ENCODE results near the gene GSPT1. TPM values are rescaled to one million over a fixed set of nuclear protein-coding genes. Genes with fewer than 3 reads are reported as not detected.
"Not testable (repeated sequence)": the region's sequence is repeated elsewhere in the genome, so short reads cannot be mapped to it uniquely, and the experiment has no call there.

GSPT1 gene
- 114 TPM in 2 replicates for total RNA-seq (2014; rRNA removed; shearing (Covaris generic))

DNA sequence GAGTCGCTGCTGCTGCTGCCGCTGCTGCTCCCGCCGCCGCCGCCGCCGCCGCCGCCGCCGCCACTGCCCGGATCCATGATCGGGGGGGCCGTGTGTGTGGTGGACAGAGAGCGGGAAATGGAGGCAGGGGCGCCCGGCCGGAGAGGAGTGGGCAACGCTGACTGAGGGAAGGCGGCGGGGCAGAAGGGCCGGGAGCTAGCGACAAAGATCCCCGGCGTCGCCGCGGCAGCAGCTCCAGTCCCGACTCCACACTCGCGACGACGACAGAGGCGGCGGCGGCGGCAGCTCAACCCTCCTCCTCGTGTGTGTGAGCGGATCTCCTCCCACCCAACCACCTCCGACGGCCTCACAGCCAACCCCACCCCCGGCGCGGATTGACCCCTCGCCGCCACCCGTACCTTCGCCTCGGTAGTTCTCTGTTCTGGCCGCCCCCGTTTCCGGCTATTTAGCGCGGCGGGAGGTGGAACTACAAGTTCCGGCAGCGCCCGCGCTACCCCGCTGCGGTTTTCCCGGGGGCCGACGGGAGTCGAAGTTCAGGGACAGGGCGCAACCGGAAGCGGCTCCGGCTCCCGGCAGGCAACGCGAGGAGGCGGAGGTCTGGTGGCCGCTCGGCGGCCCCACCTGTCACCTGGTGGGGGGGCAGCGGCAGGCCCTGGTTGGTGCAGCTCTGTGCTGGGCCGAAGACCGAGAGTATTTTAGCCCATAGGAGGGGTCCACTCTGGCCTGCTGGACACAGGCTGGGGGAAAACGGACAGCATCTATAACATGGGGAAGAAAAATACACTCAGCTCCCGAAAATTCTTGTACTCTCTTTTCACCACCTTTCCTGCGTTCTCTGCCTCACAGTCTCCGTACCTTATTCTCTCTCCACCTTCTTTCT, at the start of gene GSPT1:
TSS of gene GSPT1 (minus strand) at position 313 of the 880 bp plus-strand sequence. CDS start at position 77, 236 bp downstream.
- DNase-seq (ENCODE audit: low read depth) = peak; percentile 98

DNA sequence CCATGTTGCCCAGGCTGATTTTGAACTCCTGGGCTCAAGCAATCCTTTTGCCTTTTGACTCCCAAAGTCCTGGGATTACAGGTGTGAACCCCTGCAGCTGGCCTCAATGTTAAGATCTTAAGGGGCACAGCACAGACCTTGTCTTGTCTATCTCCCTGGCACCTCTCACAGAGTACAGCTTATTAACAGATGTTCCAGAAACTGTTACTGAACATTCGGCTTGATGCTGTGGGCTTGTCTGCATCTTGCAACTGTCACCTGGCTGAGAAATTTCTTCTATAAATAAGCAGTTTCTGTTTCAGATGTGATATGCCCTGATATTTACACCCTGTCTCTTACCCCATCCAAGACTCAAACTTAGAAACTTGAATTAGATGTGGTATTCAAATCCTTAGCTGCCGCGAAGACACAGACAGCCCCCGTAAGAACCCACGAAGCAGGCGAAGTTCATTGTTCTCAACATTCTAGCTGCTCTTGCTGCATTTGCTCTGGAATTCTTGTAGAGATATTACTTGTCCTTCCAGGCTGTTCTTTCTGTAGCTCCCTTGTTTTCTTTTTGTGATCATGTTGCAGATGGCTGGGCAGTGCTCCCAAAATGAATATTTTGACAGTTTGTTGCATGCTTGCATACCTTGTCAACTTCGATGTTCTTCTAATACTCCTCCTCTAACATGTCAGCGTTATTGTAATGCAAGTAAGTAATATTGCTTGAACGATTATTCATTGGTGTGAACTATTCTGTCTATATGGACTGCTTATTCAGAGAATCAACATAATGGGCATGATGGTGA, 49.2 kb upstream of the GSPT1 start, which contains the start of gene TNFRSF17:
TSS of gene TNFRSF17 (plus strand) at position 450 of the 791 bp plus-strand sequence. CDS start at position 565, 115 bp downstream.
- DNase-seq (ENCODE audit: low read depth) = no peak

DNA sequence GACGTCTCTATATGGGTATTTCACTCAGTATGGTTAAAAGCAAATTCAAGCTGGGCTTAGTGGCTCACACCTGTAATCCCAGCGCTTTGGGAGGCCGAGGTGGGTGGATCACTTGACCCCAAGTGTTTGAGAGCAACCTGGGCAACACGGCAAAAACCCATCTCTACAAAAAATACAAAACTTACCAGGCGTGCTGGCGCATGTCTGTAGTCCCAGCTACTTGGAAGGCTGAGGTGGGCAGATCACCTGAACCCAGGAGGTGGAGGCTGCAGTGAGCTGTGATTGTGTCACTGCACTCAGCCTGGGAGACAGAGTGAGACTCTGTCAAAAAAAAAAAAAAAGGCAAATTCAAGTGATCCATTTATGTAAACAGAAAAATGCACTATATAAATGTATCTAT, 48.0 kb upstream of the GSPT1 start:
- no peak for DNase-seq (ENCODE audit: low read depth)

DNA sequence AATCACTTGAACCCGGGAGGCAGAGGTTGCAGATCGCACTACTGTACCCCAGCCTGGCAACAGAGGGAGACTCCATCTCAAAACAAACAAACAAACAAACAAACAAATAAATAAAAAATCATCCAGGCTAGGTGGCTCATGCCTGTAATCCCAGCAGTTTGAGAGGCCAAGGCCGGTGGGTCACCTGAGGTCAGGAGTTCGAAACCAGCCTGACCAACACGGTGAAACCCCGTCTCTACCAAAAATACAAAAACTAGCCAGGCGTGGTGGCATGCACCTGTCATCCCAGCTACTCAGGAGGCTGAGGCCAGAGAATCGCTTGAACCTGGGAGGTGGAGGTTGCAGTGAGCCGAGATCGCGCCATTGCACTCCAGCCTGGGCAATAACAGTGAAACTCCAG, 47.2 kb upstream of the GSPT1 start:
- DNase-seq (ENCODE audit: low read depth) = not testable (repeated sequence)

DNA sequence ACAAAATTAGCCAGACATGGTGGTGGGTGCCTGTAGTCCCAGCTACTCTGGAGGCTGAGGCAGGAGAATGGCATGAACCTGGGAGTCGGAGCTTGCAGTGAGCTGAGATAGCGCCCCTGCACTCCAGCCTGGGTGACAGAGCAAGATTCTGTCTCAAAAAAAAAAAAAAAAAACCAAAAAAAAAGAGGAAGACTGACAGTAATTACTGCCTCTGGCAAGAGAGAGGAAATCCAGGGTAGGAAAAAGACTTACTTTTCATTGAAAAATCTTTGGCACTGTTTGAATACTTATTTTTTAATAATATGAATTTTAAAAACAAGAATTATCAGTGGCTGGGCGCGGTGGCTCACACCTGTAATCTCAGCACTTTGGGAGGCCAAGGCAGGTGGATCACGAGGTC, 46.7 kb upstream of the GSPT1 start:
- not testable (repeated sequence) for DNase-seq (ENCODE audit: low read depth)

DNA sequence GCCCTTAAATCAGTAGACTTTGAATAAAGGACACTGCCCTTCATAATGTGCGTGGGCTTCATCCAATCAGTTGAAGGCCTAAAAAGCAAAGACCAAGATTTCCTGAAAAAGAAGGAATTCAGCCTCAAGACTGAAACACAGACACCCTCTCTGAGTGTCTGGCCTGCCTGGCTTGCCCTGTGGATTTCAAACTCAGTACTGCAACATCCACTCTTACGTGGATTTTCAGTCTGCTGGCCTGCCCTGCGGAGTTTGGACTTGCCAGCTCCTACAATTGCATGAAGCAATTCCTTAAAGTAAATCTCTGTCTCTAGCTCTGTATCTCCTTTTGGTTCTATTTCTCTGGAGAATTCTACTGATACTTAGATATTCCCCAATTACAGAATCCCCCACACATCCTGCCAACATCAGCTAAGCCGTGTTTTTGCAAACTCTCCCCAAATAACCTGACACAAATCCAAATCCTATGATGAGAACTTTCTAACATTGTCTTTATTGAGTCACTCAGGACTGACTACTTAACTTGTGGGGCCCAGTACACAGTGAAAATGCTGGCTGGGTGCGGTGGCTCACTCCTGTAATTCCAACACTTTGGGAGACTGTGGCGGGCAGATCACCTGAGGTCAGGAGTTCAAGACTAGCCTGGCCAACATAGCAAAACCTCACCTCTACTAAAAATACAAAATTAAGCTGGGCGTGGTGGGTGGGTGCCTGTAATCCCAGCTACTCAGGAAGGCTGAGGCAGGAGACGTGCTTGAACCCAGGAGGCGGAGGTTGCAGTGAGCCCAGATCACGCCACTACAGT, 42.0 kb upstream of the GSPT1 start:
- no peak for DNase-seq (ENCODE audit: low read depth)

DNA sequence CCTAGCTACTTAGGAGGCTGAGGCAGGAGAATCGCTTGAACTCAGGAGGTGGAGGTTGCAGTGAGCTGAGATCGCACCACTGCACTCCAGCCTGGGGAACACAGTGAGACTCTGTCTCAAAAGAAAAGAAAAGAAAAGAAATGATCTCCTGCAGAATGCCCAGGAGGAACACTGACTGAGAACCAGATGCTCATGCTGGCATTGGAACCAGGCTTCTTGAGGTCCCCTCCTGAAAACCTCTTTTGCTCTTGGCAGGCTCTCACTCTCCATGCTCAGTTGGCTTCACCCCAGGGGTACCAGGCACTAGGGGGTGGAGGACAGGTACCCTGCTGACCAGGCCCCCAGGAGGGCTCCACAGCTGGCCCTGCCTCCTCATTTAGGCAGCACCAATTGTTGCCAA, 40.8 kb upstream of the GSPT1 start:
- DNase-seq (ENCODE audit: low read depth) = no peak

DNA sequence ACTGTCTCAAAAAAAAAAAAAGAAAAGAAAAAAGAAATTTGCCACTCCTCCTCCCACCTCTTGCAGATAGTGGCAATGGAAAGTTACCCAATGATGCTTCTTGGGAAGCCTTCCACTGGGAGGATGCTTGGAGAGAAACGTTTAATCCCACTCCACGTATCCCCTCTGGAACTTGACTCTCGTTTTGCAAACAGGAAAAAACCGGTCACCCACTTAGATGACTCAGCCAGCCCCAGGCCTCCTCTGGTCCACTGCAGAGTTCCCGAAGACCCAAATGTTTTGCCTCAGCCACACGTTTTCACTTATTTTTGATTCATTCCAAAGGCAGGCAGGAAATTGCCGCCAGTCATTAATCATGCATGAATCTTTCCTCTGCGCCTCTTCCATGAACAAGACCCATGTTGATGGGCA, 40.0 kb upstream of the GSPT1 start:
- DNase-seq (ENCODE audit: low read depth) = peak; percentile 87

DNA sequence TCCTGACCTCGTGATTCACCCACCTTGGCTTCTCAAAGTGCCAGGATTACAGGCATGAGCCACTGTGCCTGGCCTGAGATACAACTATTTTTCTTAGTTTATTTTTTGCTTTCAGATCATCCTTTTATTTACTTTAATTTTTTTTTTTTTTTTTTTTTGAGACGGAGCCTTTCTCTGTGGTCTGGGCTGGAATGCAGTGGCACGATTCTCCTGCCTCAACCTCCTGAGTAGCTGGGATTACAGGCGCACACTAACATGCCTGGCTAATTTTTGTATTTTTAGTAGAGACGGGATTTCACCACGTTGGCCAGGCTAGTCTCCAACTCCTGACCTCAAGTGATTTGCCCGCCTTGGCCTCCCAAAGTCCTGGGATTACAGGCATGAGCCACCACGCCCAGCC, 37.8 kb upstream of the GSPT1 start:
- DNase-seq (ENCODE audit: low read depth) = not testable (repeated sequence)

DNA sequence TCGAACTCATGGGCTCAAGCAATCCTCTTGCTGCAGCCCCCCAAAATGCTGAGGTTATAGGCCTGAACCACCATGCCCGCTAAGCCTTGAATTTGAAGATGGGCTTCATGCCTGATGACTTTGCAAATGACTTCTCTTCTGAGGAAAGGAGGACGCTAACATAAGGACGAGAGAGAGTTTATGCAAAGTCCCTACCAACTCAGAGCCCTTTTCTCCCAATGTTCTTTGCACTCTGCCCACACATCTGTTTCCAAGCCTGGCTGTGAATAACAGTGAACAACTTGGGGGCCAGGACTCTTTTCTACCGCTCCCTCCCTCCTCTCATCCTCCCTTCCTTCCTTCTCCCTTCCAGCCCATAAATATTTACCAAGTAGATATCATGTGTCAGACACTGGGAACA, 34.6 kb upstream of the GSPT1 start:
- no peak for DNase-seq (ENCODE audit: low read depth)

DNA sequence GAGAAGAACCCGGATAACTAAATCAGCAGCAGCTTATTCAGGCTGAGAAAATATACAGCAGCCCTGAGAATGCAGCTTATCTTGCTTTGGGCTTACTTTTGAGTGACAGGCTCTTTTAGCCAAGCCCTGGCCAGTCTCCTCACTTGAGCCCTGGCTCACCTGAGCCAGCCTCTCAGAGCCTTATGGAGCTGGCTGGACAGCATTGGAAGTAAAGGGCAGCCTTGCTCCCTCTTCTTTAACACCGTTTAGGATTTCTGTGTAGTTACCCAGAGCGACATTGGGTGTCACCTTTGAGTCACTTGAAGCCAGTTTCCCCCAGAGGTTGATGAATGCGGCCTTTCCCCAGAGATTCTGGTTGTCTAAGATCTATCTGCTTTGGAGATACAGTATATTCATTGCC, 33.8 kb upstream of the GSPT1 start:
- DNase-seq (ENCODE audit: low read depth) = peak; percentile 41

DNA sequence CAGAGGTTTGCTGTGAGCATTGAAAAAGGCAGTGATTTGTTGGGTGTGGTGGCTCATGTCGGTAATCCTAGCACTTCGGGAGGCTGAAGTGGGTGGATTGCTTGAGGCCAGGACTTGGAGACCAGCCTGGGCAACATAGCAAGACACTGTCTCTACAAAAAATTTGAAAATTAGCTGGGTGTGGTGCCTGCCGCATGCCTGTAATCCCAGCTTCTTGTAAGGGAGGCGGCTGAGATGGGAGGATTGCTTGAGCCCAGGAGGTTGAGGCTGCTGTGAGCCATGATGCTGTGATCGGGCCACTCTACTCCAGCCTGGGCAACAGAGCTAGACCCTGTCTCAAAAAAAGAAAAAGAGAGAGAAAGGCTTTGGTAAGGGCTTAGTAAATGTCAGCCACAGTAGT, 33.1 kb upstream of the GSPT1 start:
- DNase-seq (ENCODE audit: low read depth) = no peak

DNA sequence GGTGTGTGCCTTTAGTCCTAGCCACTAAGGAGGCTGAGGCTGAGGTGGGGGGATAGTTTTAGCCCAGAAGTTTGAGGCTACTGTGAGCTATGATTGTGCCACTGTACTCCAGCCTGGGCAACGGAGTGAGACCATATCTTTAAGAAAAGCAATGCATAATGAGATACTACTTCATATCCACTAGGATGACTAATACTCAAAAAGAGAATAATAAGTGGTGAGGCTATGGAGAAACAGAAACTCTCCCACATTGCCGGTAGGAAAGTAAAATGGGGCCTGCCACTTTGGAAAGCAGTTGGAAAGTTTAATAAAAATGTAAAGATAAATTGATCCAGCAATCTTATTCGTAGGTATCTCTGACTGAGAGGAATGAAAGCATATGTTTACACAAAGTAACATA, 30.7 kb upstream of the GSPT1 start:
- peak; percentile 6 for DNase-seq (ENCODE audit: low read depth)

DNA sequence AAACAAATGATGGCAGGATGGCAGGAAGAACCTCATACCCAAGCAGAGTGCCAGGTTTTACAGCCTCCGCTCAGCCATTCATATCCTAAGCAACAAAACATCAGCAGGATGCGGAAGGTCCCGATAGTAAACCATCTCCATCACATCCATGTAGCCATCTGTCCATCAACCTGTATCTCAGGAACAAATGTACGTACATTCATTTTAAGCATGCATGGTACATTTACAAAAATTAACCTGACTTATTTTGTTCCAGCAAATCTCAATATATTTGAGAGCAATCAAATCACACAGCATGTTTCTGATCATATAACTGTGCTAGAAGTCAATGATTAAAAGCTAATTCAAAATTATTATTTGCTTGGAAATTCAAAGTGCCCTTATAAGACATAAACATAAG, 26.2 kb upstream of the GSPT1 start, which contains the start of gene NPIPB2:
TSS of gene NPIPB2 (minus strand) at position 101 of the 400 bp plus-strand sequence. CDS start at position 101, 0 bp downstream.
- DNase-seq (ENCODE audit: low read depth) = not testable (repeated sequence)

DNA sequence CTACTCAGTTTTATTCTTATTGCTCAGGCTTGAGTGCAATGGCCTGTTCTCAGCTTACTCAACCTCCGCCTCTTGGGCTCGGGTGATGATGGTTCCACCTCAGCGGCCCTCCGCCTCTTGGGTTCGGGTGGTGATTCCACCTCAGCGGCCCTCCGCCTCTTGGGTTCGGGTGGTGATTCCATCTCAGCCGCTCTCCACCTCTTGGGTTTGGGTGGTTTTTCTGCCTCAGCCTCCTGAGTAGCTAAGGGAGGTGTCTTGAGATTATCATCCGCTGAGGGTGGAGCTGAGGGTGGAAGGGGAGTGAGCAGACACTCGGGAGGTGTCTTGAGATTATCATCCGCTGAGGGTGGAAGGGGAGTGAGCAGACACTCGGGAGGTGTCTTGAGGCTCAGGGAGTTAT, 11.6 kb upstream of the GSPT1 start:
- DNase-seq (ENCODE audit: low read depth) = not testable (repeated sequence)

DNA sequence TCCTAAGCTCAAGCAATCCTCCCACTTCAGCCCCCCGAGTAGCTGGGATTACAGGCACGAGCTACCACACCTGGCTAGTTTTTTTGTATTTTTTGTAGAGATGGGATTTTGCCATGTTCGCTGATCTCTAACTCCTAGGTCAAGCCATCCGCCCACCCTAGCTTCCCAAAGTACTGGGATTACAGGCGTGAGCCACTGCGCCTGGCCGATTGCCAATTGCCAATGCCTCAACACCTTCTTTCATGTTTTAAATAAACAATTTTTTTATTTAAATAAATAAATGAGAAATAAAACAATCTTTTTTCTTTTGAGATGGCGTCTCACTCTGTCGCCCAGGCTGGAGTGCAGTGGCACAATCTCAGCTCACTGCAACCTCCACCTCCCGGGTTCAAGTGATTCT, 8.3 kb upstream of the GSPT1 start:
- not testable (repeated sequence) for DNase-seq (ENCODE audit: low read depth)

DNA sequence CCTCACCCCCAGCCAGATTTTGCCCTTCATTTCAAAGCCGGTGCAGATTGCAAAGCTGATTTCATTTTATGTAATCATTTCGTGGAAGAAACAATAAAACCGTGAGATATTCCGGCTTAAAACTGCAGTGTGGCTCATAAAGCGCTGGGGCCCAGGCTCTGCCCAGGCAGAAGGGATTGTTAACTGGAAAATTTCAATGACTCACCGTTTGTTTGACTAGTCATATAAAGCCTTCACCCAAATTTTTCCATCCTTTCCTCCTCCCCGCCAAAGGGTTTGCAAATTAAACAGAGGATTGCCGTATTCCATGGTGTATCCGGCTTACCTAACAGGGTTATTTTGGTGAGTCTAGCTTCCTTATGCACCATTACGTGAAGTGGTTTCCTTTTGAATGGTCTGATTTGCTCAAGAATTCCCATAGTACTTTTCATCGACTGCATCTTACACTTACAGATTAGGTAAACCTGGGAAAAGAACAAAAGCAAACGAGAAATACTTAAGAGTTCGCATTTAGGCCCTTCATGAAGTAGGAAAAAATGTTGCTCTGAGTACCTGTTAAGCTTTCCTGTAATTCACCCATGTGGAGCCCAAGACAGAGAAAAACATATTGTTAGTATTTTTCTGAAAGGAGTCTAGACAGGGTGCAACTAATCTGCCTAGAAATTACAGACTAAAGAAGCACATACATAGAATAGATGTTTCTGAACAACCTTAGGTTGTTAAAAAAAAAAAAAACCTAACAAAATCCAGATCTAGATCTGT, 949 bp upstream of the GSPT1 start:
- peak; percentile 69 for DNase-seq (ENCODE audit: low read depth)

DNA sequence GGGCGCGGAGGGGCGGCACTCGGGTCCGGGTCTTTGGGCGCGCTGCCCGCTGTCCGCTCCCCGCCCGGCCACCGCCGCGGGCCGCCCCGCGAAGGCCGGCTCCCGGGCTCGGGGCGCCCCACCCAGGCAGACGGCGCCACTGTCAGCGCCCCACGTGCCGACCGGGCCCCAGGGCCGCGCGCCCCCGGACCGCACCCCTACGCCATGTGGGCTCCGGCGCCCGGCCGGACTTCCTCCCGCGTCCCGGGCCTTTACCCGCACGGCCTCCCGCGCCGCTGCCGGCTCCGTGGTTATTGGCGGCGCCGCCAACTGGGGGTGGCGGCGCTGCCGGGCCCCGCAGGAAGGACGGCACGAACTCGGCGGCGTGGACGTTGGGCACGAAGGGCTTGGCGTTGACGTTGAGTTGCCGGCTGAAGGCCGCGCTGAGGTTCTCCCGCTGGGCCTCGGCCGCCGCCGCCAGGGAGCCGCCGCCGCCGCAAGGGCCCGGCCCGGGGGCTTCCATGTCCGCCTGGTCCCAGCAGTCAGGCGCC, 577 bp downstream of the GSPT1 start:
- DNase-seq (ENCODE audit: low read depth) = peak; percentile 27

DNA sequence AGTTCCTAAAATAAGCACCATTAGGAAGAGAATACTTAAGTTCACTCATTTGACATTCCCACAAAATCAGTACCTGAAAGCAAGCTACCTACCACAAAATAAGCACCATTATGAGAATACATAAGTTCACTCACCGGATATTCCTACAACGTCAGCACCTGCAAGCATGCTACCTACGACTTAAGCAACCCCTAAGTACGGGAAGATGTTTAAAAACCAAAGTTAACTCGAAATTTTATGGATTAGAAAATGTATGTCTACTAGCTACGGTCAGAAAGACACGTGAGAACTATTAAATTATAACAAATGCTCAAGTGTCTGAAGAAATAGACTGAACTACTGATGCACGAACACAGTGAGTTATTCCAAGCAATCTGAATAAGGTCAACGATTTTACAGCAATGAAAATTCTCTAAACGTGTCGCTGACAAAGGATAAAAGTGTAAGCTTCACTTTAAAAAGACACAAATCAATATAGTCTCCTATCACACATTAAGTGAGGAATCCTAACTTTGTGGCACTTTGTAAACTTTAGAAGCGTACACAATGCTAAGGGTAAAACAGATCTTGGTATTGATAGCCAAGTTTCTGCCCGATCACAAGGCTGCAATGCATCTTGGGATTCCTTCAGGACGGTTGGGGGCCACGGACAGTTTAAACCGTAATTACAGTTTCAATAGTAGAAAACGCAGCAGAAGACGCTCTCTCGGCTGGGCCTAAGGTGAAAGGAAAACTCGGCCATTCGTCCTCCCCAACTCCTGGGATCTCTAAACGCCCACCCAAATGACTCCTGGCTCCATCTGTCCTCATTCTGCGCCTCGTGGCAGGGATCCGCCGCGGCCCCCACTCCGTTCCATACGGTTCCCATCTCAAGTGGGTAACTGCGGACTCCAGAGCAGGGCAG, 1.3 kb downstream of the GSPT1 start:
- DNase-seq (ENCODE audit: low read depth) = peak; percentile 11

All from Daoy (cell line).